OCI-LY7 (cell line): Measurements from ENCODE around the gene APOH.

Experiments
- EZH2phosphoT487 ChIP-seq: fragments of 200-600 bp; sonication (generic); IDR thresholded peaks from 2 replicates; pipeline ENCODE4 v1.6.1; 2018; ENCODE audit warnings: low read depth, borderline replicate concordance, mild to moderate bottlenecking, mixed run types, antibody characterized with exemption, low read length, moderate library complexity, mixed read lengths
- TF ChIP-seq, protein P1 (sequence below): fragments of 200-600 bp; sonication (generic); conservative IDR thresholded peaks from 2 replicates; pipeline ENCODE4 v1.5.1; 2014; ENCODE audit warnings: mild to moderate bottlenecking, antibody characterized with exemption, low read length, moderate library complexity, mixed read lengths

DNA sequence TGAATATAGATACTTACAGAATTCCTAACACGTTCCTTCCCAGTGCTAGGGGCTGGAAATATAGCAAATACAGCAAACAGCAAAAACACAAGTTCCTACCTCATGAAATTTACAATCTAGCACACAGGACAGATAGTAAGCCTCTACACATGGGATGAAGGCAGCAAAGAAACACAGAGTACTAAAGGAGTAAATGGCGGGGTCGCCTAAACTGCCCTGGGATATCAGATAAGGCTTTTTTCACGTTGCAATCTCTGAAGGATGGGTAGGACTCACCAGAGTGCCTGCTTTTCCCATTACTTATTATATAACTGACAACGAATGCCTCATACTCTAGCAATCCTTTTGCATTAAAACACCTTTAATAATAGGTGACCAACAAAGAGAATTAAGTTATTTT lies 57.1 kb downstream of the APOH start:
- TF ChIP-seq, protein P1, sequence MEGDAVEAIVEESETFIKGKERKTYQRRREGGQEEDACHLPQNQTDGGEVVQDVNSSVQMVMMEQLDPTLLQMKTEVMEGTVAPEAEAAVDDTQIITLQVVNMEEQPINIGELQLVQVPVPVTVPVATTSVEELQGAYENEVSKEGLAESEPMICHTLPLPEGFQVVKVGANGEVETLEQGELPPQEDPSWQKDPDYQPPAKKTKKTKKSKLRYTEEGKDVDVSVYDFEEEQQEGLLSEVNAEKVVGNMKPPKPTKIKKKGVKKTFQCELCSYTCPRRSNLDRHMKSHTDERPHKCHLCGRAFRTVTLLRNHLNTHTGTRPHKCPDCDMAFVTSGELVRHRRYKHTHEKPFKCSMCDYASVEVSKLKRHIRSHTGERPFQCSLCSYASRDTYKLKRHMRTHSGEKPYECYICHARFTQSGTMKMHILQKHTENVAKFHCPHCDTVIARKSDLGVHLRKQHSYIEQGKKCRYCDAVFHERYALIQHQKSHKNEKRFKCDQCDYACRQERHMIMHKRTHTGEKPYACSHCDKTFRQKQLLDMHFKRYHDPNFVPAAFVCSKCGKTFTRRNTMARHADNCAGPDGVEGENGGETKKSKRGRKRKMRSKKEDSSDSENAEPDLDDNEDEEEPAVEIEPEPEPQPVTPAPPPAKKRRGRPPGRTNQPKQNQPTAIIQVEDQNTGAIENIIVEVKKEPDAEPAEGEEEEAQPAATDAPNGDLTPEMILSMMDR = no peak
- no peak for TF ChIP-seq EZH2phosphoT487
